ENCODE results near the gene CFAP20DC. TPM values are rescaled to one million over a fixed set of nuclear protein-coding genes. Genes with fewer than 3 reads are reported as not detected.

The CFAP20DC gene
- total and polyA plus RNA-seq, 2 donors (not counting 1 experiment from before 2014, with no cell fraction given): 1.9 to 3.8 TPM

GRCh38 chr3:59046839-59047238, 3.0 kb downstream of the CFAP20DC start:
- H3K79me2 ChIP-seq (ENCODE audit: control insufficient read depth, insufficient read depth, low read length): no peaks in the 10 kb centered on the region
- DNase-seq (ENCODE audit: low read depth in 2 of 2): no peak
- no peaks in the 10 kb centered on the region for H3K36me3 ChIP-seq (ENCODE audit: control insufficient read depth, insufficient read depth, low read length)
- no peak overlapping the region for H3K27ac ChIP-seq (ENCODE audit: insufficient read depth, low read length)
- H3K27me3 ChIP-seq (ENCODE audit: control insufficient read depth, insufficient read depth, low read length): no peaks in the 10 kb centered on the region
- TF ChIP-seq, protein P1, sequence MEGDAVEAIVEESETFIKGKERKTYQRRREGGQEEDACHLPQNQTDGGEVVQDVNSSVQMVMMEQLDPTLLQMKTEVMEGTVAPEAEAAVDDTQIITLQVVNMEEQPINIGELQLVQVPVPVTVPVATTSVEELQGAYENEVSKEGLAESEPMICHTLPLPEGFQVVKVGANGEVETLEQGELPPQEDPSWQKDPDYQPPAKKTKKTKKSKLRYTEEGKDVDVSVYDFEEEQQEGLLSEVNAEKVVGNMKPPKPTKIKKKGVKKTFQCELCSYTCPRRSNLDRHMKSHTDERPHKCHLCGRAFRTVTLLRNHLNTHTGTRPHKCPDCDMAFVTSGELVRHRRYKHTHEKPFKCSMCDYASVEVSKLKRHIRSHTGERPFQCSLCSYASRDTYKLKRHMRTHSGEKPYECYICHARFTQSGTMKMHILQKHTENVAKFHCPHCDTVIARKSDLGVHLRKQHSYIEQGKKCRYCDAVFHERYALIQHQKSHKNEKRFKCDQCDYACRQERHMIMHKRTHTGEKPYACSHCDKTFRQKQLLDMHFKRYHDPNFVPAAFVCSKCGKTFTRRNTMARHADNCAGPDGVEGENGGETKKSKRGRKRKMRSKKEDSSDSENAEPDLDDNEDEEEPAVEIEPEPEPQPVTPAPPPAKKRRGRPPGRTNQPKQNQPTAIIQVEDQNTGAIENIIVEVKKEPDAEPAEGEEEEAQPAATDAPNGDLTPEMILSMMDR (conservative IDR thresholded peaks at IDR 0.05 in 1 of 2, IDR thresholded peaks at IDR 0.05 in 1 of 2; ENCODE audit: low read depth in 1 of 2, low read length in 2 of 2): no peak
- TF ChIP-seq EZH2 (IDR thresholded peaks at IDR 0.05; ENCODE audit: low read length, missing control alignments): no peak
- no peak overlapping the region for H3K9ac ChIP-seq (ENCODE audit: insufficient read depth, low read length)
- H4K20me1 ChIP-seq (ENCODE audit: control insufficient read depth, extremely low read depth, insufficient read depth, low read length): no peaks in the 10 kb centered on the region
- H3K9me3 ChIP-seq (ENCODE audit: control insufficient read depth, insufficient read depth, low read depth, low read length): no peaks in the 10 kb centered on the region
- no peak overlapping the region for H3K4me3 ChIP-seq (replicated peaks in 1 of 4; ENCODE audit: control extremely low read depth in 1 of 4, insufficient read depth in 1 of 4, low read depth in 3 of 4, low read length in 4 of 4)
- H3K4me2 ChIP-seq (ENCODE audit: extremely low read depth, insufficient read depth, low read length): no peak overlapping the region
- H2AFZ ChIP-seq (ENCODE audit: low read length): no peak overlapping the region
- H3K4me1 ChIP-seq (ENCODE audit: control insufficient read depth, extremely low read depth, insufficient read depth, low read length): no peaks in the 10 kb centered on the region

DNA sequence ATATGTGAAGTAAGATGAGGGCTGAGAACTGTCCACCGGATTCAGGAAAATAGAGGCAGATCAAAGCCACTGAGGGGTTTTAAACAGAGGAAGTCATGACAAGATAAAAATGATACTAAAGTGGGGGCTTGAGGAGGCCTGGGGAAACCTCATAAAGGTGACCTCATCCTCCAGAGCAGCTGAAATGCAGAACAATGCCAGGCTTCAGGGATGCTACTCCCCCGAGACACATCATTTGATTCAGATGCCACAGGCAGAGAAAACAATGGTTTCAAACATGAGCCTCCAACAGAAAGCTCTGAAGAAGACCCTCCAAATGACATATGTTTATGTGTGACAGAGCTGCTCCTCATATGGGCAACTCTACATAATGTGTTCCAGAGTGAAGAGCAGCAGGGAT, 6.4 kb downstream of the CFAP20DC start:
- Histone ChIP-seq H3K4me1 (ENCODE audit: control insufficient read depth, extremely low read depth, insufficient read depth, low read length) (no peaks in the 10 kb centered on the region), H3K27me3 (ENCODE audit: control insufficient read depth, insufficient read depth, low read length) (no peaks in the 10 kb centered on the region), H3K36me3 (ENCODE audit: control insufficient read depth, insufficient read depth, low read length) (no peaks in the 10 kb centered on the region), H3K4me3 (replicated peaks in 1 of 4; ENCODE audit: control extremely low read depth in 1 of 4, insufficient read depth in 1 of 4, low read depth in 3 of 4, low read length in 4 of 4) (no peak overlapping the region), H2AFZ (ENCODE audit: low read length) (no peak overlapping the region), H3K9ac (ENCODE audit: insufficient read depth, low read length) (no peak overlapping the region), H3K9me3 (ENCODE audit: control insufficient read depth, insufficient read depth, low read depth, low read length) (no peaks in the 10 kb centered on the region), H3K27ac (ENCODE audit: insufficient read depth, low read length) (no peak overlapping the region), H4K20me1 (ENCODE audit: control insufficient read depth, extremely low read depth, insufficient read depth, low read length) (no peaks in the 10 kb centered on the region), H3K4me2 (ENCODE audit: extremely low read depth, insufficient read depth, low read length) (no peak overlapping the region), H3K79me2 (ENCODE audit: control insufficient read depth, insufficient read depth, low read length) (no peaks in the 10 kb centered on the region)
- TF ChIP-seq EZH2 (IDR thresholded peaks at IDR 0.05; ENCODE audit: low read length, missing control alignments): no peak
- TF ChIP-seq, protein P1 (conservative IDR thresholded peaks at IDR 0.05 in 1 of 2, IDR thresholded peaks at IDR 0.05 in 1 of 2; ENCODE audit: low read depth in 1 of 2, low read length in 2 of 2): no peak
- no peak for DNase-seq (ENCODE audit: low read depth in 2 of 2)

- Histone ChIP-seq H3K36me3 (ENCODE audit: control insufficient read depth, insufficient read depth, low read length) (no peaks in the 10 kb centered on the region), H2AFZ (ENCODE audit: low read length) (no peak overlapping the region), H3K9me3 (ENCODE audit: control insufficient read depth, insufficient read depth, low read depth, low read length) (no peaks in the 10 kb centered on the region), H3K4me2 (ENCODE audit: extremely low read depth, insufficient read depth, low read length) (no peak overlapping the region), H3K27ac (ENCODE audit: insufficient read depth, low read length) (no peak overlapping the region), H3K4me1 (ENCODE audit: control insufficient read depth, extremely low read depth, insufficient read depth, low read length) (no peaks in the 10 kb centered on the region), H3K4me3 (replicated peaks in 1 of 4; ENCODE audit: control extremely low read depth in 1 of 4, insufficient read depth in 1 of 4, low read depth in 3 of 4, low read length in 4 of 4) (no peak overlapping the region), H3K27me3 (ENCODE audit: control insufficient read depth, insufficient read depth, low read length) (no peaks in the 10 kb centered on the region), H3K79me2 (ENCODE audit: control insufficient read depth, insufficient read depth, low read length) (no peaks in the 10 kb centered on the region), H4K20me1 (ENCODE audit: control insufficient read depth, extremely low read depth, insufficient read depth, low read length) (no peaks in the 10 kb centered on the region), H3K9ac (ENCODE audit: insufficient read depth, low read length) (no peak overlapping the region)
- peak in 1 of 2 donors; percentile 78 for DNase-seq (ENCODE audit: low read depth in 2 of 2)
- TF ChIP-seq EZH2 (IDR thresholded peaks at IDR 0.05; ENCODE audit: low read length, missing control alignments): no peak
- TF ChIP-seq, protein P1 (conservative IDR thresholded peaks at IDR 0.05 in 1 of 2, IDR thresholded peaks at IDR 0.05 in 1 of 2; ENCODE audit: low read depth in 1 of 2, low read length in 2 of 2): no peak
These were observed 8.9 kb downstream of the CFAP20DC start for GRCh38 chr3:59040902-59041301.
